Stimulated activated CD8-positive, alpha-beta memory T cell treated with anti-CD3 and anti-CD28 coated beads, Interleukin-2, amount 100 ng/mL, for 1 hour (primary cell): ENCODE results near the gene MYO7B.
A peak's percentile ranks its signal among the peaks of the same experiment; 100 is the strongest.

ENCODE experiments used
- DNase-seq, 2 donors: peaks; one replicate each; pipeline ENCODE4 v3.0.0-alpha.2; 2020; ENCODE audit warnings: low read depth in 2 of 2

MYO7B gene

GRCh38 chr2:127586746-127587295, 51.3 kb downstream of the MYO7B start:
- no peak for DNase-seq

GRCh38 chr2:127588241-127588640, 52.8 kb downstream of the MYO7B start:
- DNase-seq = no peak

GRCh38 chr2:127589358-127589757, 53.9 kb downstream of the MYO7B start:
- no peak for DNase-seq

DNA sequence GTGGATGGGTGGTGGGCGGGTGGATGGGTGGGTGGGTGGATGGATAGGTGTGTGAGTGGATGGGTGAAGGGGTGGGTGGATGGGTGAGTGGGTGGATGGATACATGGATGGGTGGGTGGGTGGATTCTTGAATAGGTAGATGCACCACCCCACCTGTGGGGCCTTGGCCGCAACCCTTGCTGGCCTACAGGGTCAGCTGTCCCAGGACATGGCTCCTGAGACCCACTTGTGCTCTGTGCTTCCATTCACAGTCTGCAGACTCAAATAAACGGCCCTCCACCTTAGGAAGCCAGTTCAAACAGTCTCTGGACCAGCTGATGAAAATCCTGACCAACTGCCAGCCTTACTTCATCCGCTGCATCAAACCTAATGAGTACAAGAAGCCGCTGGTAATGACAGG, 54.4 kb downstream of the MYO7B start:
- no peak for DNase-seq

DNA sequence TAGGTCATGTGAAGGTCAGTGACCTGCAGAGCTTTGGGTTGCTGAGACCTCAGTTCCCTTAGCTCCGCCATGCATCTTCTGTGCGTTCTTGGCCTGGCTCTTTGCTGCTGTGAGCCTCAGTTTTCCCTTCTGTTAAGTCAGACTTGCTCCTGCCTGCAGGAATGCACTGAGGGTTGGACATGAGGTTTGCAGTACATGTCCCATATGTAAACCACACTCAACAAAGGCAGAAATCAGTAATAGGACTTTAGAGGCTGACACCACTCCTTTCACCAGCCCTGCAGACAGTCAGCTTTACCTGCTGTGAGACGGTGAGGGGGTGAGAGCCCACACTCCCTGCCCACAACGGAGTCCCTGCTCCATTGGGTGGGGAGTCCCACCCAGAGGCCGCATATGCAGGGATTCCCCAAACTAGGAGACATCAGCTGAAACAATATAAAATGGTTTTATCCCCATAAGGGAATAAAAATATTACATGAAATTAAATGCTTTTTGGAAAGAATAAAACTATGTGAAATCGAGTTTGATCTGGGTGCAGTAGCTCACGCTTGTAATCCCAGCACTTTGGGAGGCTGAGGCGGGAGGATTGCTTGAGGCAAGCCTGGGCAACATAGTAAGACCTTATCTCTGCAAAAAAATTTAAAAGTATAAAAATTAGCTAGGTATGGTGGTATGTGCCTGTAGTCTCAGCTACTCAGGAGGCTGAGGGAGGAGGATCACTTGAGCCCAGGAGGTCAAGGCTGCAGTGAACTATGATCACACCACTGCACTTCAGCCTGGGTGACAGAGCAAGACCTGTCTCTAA, 55.1 kb downstream of the MYO7B start:
- no peak for DNase-seq

- DNase-seq = peak; percentile 11 to 44
These were observed 55.9 kb downstream of the MYO7B start for GRCh38 chr2:127591221-127591923.

GRCh38 chr2:127592761-127593227, 57.3 kb downstream of the MYO7B start:
- DNase-seq = no peak

- no peak for DNase-seq
These were observed 58.0 kb downstream of the MYO7B start for GRCh38 chr2:127593228-127594115.

DNA sequence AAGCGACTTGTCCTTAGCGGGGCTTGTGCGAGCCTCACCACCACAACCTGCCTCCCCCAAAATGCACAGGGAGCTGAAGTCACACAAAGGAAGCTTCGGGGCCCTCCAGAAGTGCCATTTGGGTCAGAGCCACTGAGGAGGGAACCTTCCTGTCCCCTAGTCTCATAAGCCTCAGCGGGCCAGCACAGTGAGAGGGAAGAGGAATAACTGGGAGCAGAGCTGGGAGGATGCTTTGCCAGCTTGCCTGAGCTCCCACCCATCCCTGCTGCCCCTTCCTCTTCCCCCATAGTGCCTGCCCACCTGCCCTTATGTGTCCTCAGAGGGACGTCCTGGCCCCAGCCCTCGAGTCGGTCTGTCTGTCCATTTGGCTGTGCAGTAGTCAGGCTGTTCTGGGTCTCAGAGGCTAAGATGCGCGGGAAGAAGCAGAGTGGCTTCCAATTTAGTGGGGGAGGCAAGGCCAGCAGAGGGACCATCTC, 58.7 kb downstream of the MYO7B start:
- DNase-seq = no peak

- no peak for DNase-seq
These were observed 61.0 kb downstream of the MYO7B start for GRCh38 chr2:127596311-127597045.

- no peak for DNase-seq
These were observed 61.8 kb downstream of the MYO7B start for GRCh38 chr2:127597046-127597983.

DNA sequence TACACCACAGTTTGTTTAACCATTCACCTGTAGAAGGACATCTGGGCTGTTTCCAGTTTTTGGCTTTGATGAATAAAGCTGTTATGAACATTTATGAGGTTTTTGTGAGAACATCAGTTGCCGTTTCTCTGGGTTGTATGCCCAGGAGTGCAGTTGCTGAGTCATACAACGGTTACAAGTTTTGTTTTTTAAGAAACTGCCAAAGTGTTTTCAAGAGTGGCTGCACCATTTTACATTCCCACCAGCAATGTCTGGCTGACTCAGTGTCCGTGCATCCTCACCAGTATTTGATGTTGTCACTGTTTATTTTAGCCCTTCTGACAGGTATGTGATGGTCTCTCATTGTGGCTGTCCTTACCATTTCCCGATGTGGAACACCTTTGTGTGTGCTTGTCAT, 62.5 kb downstream of the MYO7B start:
- DNase-seq = no peak

- no peak for DNase-seq
These were observed 63.2 kb downstream of the MYO7B start for GRCh38 chr2:127598711-127599110.

DNA sequence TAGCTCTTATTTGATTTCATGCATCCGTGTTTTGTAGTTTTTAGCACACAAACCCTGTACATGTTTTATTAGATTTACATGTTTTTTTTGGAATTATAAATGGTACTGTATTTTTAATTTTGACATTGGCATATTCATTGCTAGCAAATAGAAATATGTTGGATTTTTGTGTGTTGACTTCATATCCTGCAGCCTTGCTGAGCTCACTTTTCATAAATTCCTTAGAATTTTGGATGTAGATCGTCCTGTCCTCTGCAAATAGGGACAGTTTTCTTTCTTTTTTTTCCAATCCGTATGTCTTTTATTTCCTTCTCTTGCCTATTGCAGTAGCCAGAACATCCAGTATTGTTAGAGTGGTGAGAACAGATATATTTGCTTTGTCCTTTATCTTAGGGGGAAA, 63.7 kb downstream of the MYO7B start:
- DNase-seq = no peak

DNA sequence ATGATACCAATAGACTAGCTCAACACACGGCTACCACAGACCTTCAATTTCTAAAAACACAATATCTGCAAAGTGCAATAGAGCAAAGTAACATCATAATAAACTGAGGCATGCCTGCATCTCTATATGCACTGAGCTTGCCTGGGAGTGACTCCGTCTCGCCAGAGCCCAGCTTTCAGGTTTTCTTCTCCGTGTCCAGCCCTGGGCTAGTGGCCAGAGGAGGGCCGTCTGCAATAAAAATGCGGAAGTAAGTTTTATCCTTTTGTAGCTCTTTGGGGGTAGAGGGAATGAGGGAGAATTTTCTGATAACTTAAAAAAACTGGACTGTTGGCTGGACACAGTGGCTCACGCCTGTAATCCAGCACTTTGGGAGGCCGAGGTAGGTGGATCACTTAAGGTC, 69.5 kb downstream of the MYO7B start:
- no peak for DNase-seq

GRCh38 chr2:127605691-127606263, 70.3 kb downstream of the MYO7B start:
- DNase-seq = no peak

DNA sequence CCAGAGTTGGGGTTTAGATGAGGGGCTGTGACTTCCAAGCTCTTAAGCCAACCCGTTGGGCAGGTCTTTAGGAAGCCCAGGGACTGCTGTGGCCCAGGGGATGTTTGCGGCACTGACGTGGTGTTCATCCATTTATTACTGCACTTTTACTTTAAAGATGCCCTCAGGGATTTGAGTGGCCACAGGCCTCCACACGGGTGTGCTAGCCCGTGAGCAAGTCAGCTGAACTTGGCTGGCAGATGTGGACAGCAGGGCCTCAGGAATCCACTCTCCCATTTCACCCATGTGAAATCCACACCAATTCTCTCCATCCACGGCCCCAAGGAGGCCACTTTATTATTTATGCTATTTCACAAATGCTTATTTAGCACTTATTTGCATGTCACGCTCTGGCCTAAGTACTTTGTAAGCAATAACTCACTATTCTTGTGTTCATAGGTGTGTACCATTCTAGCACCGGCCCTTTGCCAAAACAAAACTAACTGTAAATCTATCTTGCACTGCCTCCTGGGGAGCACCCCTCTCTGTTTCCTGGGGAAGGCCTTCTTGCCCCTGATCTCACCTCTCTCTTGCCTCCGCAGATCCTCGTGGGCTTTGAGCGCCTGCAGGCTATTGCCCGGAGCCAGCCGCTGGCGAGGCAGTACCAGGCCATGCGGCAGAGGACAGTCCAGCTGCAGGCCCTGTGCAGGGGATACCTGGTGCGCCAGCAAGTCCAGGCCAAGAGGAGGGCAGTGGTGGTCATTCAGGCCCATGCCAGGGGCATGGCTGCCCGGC, 71.3 kb downstream of the MYO7B start:
- DNase-seq = no peak

DNA sequence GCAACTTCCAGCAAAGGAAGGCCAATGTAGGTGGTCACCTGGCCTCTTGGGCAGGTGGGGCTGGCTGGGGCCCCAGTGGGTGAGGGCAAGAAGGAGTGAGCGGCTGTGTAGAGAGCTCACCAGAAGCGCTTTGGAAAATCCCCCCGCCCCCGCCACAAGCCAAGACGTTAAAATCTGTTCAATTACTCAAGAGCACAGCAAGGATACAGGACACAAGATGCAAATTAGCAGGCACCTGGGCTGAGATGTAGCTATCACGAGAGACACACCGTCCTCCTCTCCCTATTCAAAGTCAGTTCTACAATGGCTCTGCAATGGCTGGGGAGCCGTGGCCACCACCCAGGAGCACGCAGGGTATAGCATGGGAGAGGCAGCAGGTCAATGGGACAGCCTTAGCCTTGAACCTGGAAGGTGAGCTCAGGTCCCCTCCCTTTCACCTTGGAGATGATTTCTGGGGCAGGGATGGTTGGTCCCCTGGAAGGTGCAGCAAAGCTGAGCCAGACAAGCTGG, 72.0 kb downstream of the MYO7B start:
- DNase-seq = no peak
